HepG2 (cell line): ENCODE measurements around the gene OTOP1. TPM values are rescaled to one million over a fixed set of nuclear protein-coding genes. Genes with fewer than 3 reads are reported as not detected.

ENCODE experiments used
- ATAC-seq: fragments of 200-7000 bp; cut with Tn5 transposase; 3 replicates; pipeline ENCODE4 v1.9.1; 2020; ENCODE audit warnings: mild to moderate bottlenecking, moderate library complexity
- BruUV-seq: library from RNA; stranded (reverse); fragments of 400-500 nt; replicated peaks from 2 replicates; lab custom pipeline; 2021; lab: Mats Ljungman, UMichigan
- CTCF ChIA-PET: fragments of 300-600 bp; formaldehyde crosslinking; extraction: SDS; loops from one replicate; lab custom pipeline; 2021; ENCODE audit warnings: low total read pairs, inconsistent platforms, low intra/inter-chr PET ratio; lab: Yijun Ruan, JAX
- POLR2A ChIA-PET: fragments of 350-600 bp; sonication (Branson Sonifier 250); formaldehyde crosslinking; loops from one replicate; lab custom pipeline; 2020; ENCODE audit warnings: antibody characterized with exemption, inconsistent platforms; lab: Yijun Ruan, JAX
- DNase-seq: peaks from one replicate; pipeline ENCODE4 v3.0.0-alpha.2; 2015; ENCODE audit warnings: low spot score
- FAIRE-seq: peaks from 3 replicates; lab custom pipeline; 2011; peaks lifted over from hg19 to GRCh38; lab: Jason Lieb, UNC
- H2AFZ ChIP-seq: one replicate; pipeline ENCODE4 v1.6.1; 2011; ENCODE audit warnings: low read length, inconsistent platforms
- H3K27ac ChIP-seq: fragments of 300-600 bp; 3 replicates; pipeline ENCODE4 v1.8.0; 2011; ENCODE audit warnings: mixed run types, mild to moderate bottlenecking, mixed read lengths, low read length, inconsistent platforms; ENCODE audit not compliant: insufficient read depth; ENCODE audit errors: extremely low read length
- H3K27me3 ChIP-seq, 2 experiments: fragments of 200-600 bp in 1 of 2; 2 replicates in 1 of 2; 3 replicates in 1 of 2; pipeline versions ENCODE4 v1.6.0 to v1.8.0; 2011; ENCODE audit warnings: low read length in 2 of 2, mild to moderate bottlenecking in 2 of 2, moderate library complexity in 2 of 2, inconsistent platforms in 1 of 2; ENCODE audit not compliant: insufficient read depth in 2 of 2, control insufficient read depth in 1 of 2
- H3K36me3 ChIP-seq, 2 experiments: fragments of 200-600 bp in 1 of 2; replicated peaks in 1 of 2; 2 replicates in 1 of 2; 3 replicates in 1 of 2; pipeline versions ENCODE4 v1.5.1 to v1.8.0; 2011; ENCODE audit warnings: low read length in 2 of 2, inconsistent platforms in 1 of 2; ENCODE audit not compliant: insufficient read depth in 2 of 2, control insufficient read depth in 1 of 2
- H3K4me1 ChIP-seq: 2 replicates; pipeline ENCODE4 v1.5.1; 2012; ENCODE audit warnings: low read length, inconsistent platforms; ENCODE audit not compliant: insufficient read depth
- H3K4me2 ChIP-seq: 2 replicates; pipeline ENCODE4 v1.6.0; 2011; ENCODE audit warnings: low read depth, low read length, inconsistent platforms
- H3K4me3 ChIP-seq, 3 experiments: fragments of 200-600 bp in 1 of 3; sonication (generic), shearing (Covaris generic) in 1 of 3; replicated peaks in 1 of 3; 2 replicates each; pipeline ENCODE4 v1.5.1; 2011 to 2016; ENCODE audit warnings: low read length in 3 of 3, inconsistent platforms in 2 of 3, low read depth in 2 of 3, mild to moderate bottlenecking in 2 of 3, control low read depth in 1 of 3, mixed read lengths in 1 of 3; ENCODE audit not compliant: insufficient read depth in 1 of 3
- H3K79me2 ChIP-seq: one replicate; pipeline ENCODE4 v1.6.1; 2011; ENCODE audit warnings: low read length, inconsistent platforms; ENCODE audit not compliant: insufficient read depth
- H3K9ac ChIP-seq: 2 replicates; pipeline ENCODE4 v1.6.0; 2011; ENCODE audit warnings: mild to moderate bottlenecking, low read depth, low read length, inconsistent platforms; ENCODE audit not compliant: insufficient read depth
- H3K9me3 ChIP-seq: 2 replicates; pipeline ENCODE4 v1.5.1; 2012; ENCODE audit warnings: mild to moderate bottlenecking, low read length
- H4K20me1 ChIP-seq: 2 replicates; pipeline ENCODE4 v1.6.0; 2011; ENCODE audit warnings: inconsistent platforms, mild to moderate bottlenecking, low read length, moderate library complexity; ENCODE audit not compliant: insufficient read depth
- GTF3A ChIP-seq: sonication (generic); formaldehyde crosslinking; conservative IDR thresholded peaks from 2 replicates; pipeline ENCODE4 v1.4.0; 2020; ENCODE audit warnings: mild to moderate bottlenecking, missing genetic modification reagents
- HES4 ChIP-seq: sonication (generic); formaldehyde crosslinking; IDR thresholded peaks from 2 replicates; pipeline ENCODE4 v1.9.0; 2021; ENCODE audit warnings: mild to moderate bottlenecking, missing genetic modification reagents, borderline replicate concordance
- KLF6 ChIP-seq: IDR thresholded peaks from 2 replicates; pipeline ENCODE4 v1.8.0; 2016; ENCODE audit warnings: missing biosample characterization, missing genetic modification reagents
- LCORL ChIP-seq, 2 experiments: fragments of 450-650 bp in 1 of 2; sonication (generic) in 1 of 2; formaldehyde crosslinking in 1 of 2; IDR thresholded peaks; 2 replicates each; pipeline versions ENCODE4 v1.5.0 to v1.6.1; 2017 to 2020; ENCODE audit warnings: antibody characterized with exemption in 1 of 2, missing genetic modification reagents in 1 of 2
- SAP130 ChIP-seq: IDR thresholded peaks from 2 replicates; pipeline ENCODE4 v1.6.1; 2016; ENCODE audit warnings: low read depth
- SMAD3 ChIP-seq: sonication (generic); formaldehyde crosslinking; IDR thresholded peaks from 2 replicates; pipeline ENCODE4 v1.4.0; 2020; ENCODE audit warnings: missing genetic modification reagents
- YY1 ChIP-seq: IDR thresholded peaks from 2 replicates; pipeline ENCODE4 v1.6.1; 2011; ENCODE audit warnings: low read length, low read depth, moderate library complexity, mild to moderate bottlenecking; ENCODE audit not compliant: insufficient read depth, insufficient replicate concordance
- ZNF264 ChIP-seq: sonication (generic); formaldehyde crosslinking; IDR thresholded peaks from 2 replicates; pipeline ENCODE4 v1.4.0; 2020; ENCODE audit warnings: missing genetic modification reagents
- ZNF432 ChIP-seq: sonication (generic); formaldehyde crosslinking; IDR thresholded peaks from 2 replicates; pipeline ENCODE4 v1.5.0; 2020; ENCODE audit warnings: missing genetic modification reagents, mild to moderate bottlenecking, borderline replicate concordance
- ZSCAN21 ChIP-seq: sonication (generic); formaldehyde crosslinking; IDR thresholded peaks from 2 replicates; pipeline ENCODE4 v1.8.0; 2022; ENCODE audit warnings: mild to moderate bottlenecking, missing genetic modification reagents, moderate library complexity, borderline replicate concordance
- WGBS: methylation state at CpG from one replicate; pipeline ENCODE4 v1.1.6; 2017; ENCODE audit warnings: low lambda C conversion rate; 5-methylcytosine and 5-hydroxymethylcytosine counted together
- in situ Hi-C: cut with HindIII; loops from 2 replicates; pipeline ENCODE4 v1.10.0; 2017; ENCODE audit warnings: low pct_unique_long_range_greater_than_20kb; ENCODE audit not compliant: extremely low pct_ligation_motif_present
- intact Hi-C: fragments of 100-400 bp; cut with micrococcal nuclease; formaldehyde crosslinking; loops from one replicate; pipeline ENCODE4 v1.10.0; 2022; ENCODE audit not compliant: unreplicated experiment
- polyA plus RNA-seq, 8 experiments: library from polyadenylated mRNA; depleted of rRNA in 3 of 8; stranded (reverse) in 7 of 8; unstranded in 1 of 8; fragments of >200 nt; fragmentation: Illumina TruSeq in 4 of 8; extraction: Trizol in 4 of 8; gene quantifications; 2 replicates each; pipeline versions ENCODE4 v1.2.1 to v1.2.3, GENCODE V29; 2011 to 2016; ENCODE audit warnings: low read depth in 4 of 8, missing spikeins in 1 of 8, mixed read lengths in 1 of 8; ENCODE audit not compliant: insufficient read depth in 1 of 8
- total RNA-seq, 5 experiments: library from RNA; depleted of rRNA; stranded (reverse); fragments of >200 nt; fragmentation: Illumina TruSeq; extraction: Trizol; gene quantifications; 2 replicates each; pipeline ENCODE4 v1.2.3, GENCODE V29; 2016; ENCODE audit warnings: low read depth in 1 of 5
- TF ChIP-seq, protein P1 (sequence below): sonication (generic); formaldehyde crosslinking; conservative IDR thresholded peaks from 2 replicates; pipeline ENCODE4 v1.8.0; 2022; ENCODE audit warnings: missing genetic modification reagents
- TF ChIP-seq, protein P2 (sequence below): IDR thresholded peaks from 2 replicates; pipeline ENCODE4 v1.6.1; 2016; ENCODE audit warnings: mild to moderate bottlenecking

The OTOP1 gene
- total and polyA plus RNA-seq, 2 of the 13 experiments (the other 11 are each of a cell fraction or from before 2014, with no cell fraction given), result not detected

DNA sequence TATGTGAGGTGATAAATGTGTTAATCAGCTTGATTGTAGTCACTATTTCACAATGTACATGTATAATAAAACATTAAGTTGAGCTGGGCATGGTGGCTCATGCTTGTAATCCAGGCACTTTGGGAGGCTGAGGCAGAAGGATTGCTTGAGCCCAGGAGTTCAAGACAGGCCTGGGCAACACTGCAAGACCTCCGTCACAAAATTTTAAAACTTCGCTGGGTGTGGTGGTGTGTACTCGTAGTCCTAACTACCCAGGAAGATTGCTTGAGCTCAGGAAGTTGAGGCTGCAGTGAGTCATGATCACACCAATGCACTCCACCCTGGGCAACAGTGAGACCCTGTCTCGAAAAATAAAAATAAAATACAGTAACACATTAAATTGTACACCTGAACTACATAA is 43.1 kb upstream of the OTOP1 start:
- DNase-seq (no peak), ATAC-seq (no peak), FAIRE-seq (no peak)
- no peaks in the 10 kb centered on the region for H3K4me1 ChIP-seq
- no peaks in the 10 kb centered on the region for H3K9me3 ChIP-seq
- POLR2A ChIA-PET, result no interaction called here
- H3K79me2 ChIP-seq, result no peaks in the 10 kb centered on the region
- CTCF ChIA-PET, result no interaction called here
- no peaks in the 10 kb centered on the region for H3K27me3 ChIP-seq
- no TSS peak for BruUV-seq
- peaks cover 29 to 58% of the 10 kb centered on the region in 2 experiments; a peak in 4 of 5 replicates for H3K36me3 ChIP-seq
- no peak overlapping the region for H2AFZ ChIP-seq
- no peak overlapping the region for H3K9ac ChIP-seq
- TF ChIP-seq HES4 (CRISPR knock-in tag), result no peak
- no peak for TF ChIP-seq GTF3A
- no peak for TF ChIP-seq ZNF264 (CRISPR knock-in tag)
- no peak for TF ChIP-seq SMAD3 (CRISPR knock-in tag)
- TF ChIP-seq KLF6 (CRISPR knock-in tag), result no peak
- TF ChIP-seq, protein P1, sequence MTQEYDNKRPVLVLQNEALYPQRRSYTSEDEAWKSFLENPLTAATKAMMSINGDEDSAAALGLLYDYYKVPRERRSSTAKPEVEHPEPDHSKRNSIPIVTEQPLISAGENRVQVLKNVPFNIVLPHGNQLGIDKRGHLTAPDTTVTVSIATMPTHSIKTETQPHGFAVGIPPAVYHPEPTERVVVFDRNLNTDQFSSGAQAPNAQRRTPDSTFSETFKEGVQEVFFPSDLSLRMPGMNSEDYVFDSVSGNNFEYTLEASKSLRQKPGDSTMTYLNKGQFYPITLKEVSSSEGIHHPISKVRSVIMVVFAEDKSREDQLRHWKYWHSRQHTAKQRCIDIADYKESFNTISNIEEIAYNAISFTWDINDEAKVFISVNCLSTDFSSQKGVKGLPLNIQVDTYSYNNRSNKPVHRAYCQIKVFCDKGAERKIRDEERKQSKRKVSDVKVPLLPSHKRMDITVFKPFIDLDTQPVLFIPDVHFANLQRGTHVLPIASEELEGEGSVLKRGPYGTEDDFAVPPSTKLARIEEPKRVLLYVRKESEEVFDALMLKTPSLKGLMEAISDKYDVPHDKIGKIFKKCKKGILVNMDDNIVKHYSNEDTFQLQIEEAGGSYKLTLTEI (CRISPR knock-in tag), result no peak
- TF ChIP-seq, protein P2, sequence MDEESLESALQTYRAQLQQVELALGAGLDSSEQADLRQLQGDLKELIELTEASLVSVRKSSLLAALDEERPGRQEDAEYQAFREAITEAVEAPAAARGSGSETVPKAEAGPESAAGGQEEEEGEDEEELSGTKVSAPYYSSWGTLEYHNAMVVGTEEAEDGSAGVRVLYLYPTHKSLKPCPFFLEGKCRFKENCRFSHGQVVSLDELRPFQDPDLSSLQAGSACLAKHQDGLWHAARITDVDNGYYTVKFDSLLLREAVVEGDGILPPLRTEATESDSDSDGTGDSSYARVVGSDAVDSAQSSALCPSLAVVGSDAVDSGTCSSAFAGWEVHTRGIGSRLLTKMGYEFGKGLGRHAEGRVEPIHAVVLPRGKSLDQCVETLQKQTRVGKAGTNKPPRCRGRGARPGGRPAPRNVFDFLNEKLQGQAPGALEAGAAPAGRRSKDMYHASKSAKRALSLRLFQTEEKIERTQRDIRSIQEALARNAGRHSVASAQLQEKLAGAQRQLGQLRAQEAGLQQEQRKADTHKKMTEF, result no peak
- no peak for TF ChIP-seq YY1
- no peak for TF ChIP-seq LCORL (IDR thresholded peaks at IDR 0.05)
- TF ChIP-seq LCORL (CRISPR knock-in tag; IDR thresholded peaks at IDR 0.05), result no peak
- TF ChIP-seq ZNF432, result no peak
- TF ChIP-seq ZSCAN21 (CRISPR knock-in tag), result no peak
- no peak for TF ChIP-seq SAP130 (CRISPR knock-in tag)
- no peaks in the 10 kb centered on the region for H4K20me1 ChIP-seq
- intact Hi-C loops, result no loop called here
- H3K27ac ChIP-seq, result no peak overlapping the region
- WGBS, result 97% methylated on average over 4 of the region's 4 CpGs
- H3K4me2 ChIP-seq, result no peak overlapping the region
- in situ Hi-C loops, result no loop called here
- no peak overlapping the region for H3K4me3 ChIP-seq
